Mesenchymal stem cell (in vitro differentiated cells and primary cell): Measurements from ENCODE around the gene FERD3L.

Source experiments
- DNase-seq: peaks from one replicate; pipeline ENCODE4 v3.0.0-alpha.2; 2013
- H2AFZ ChIP-seq: one replicate; pipeline ENCODE4 v1.6.1; 2013; ENCODE audit warnings: low read depth, mild to moderate bottlenecking, control low read depth, inconsistent platforms, low read length, moderate library complexity
- H2AK5ac ChIP-seq: 2 replicates; pipeline ENCODE4 v1.6.1; 2013; ENCODE audit warnings: low read length, moderate library complexity, mild to moderate bottlenecking, inconsistent platforms; ENCODE audit not compliant: severe bottlenecking
- H2BK120ac ChIP-seq: one replicate; pipeline ENCODE4 v1.6.1; 2013; ENCODE audit warnings: low read depth, mild to moderate bottlenecking, inconsistent platforms, low read length, moderate library complexity
- H2BK12ac ChIP-seq, 2 experiments: one replicate each; pipeline ENCODE4 v1.6.1; 2013; ENCODE audit warnings: inconsistent platforms in 2 of 2, low read length in 2 of 2, mild to moderate bottlenecking in 2 of 2, moderate library complexity in 2 of 2, control low read depth in 1 of 2
- H2BK15ac ChIP-seq: one replicate; pipeline ENCODE4 v1.6.1; 2013; ENCODE audit warnings: mild to moderate bottlenecking, low read depth, inconsistent platforms; ENCODE audit not compliant: poor library complexity, severe bottlenecking
- H2BK5ac ChIP-seq: 2 replicates; pipeline ENCODE4 v1.6.1; 2013; ENCODE audit warnings: low read depth, mild to moderate bottlenecking, low read length, control low read depth, inconsistent platforms; ENCODE audit not compliant: poor library complexity, severe bottlenecking
- H3K14ac ChIP-seq, 2 experiments: one replicate each; pipeline ENCODE4 v1.6.1; 2013; ENCODE audit warnings: inconsistent platforms in 2 of 2, low read length in 2 of 2, control low read depth in 1 of 2, mild to moderate bottlenecking in 1 of 2, moderate library complexity in 1 of 2
- H3K18ac ChIP-seq, 2 experiments: one replicate each; pipeline ENCODE4 v1.6.1; 2013; ENCODE audit warnings: inconsistent platforms in 2 of 2, low read length in 2 of 2, control low read depth in 1 of 2, low read depth in 1 of 2, mild to moderate bottlenecking in 1 of 2
- H3K23ac ChIP-seq, 2 experiments: one replicate each; pipeline ENCODE4 v1.6.1; 2013; ENCODE audit warnings: inconsistent platforms in 2 of 2, low read length in 2 of 2, mild to moderate bottlenecking in 2 of 2, moderate library complexity in 2 of 2, control low read depth in 1 of 2
- H3K27ac ChIP-seq: 2 replicates; pipeline ENCODE4 v1.5.1; 2013; ENCODE audit warnings: mild to moderate bottlenecking, moderate library complexity, low read length, control low read depth, inconsistent platforms; ENCODE audit not compliant: poor library complexity, severe bottlenecking
- H3K27me3 ChIP-seq, 2 experiments: 2 replicates each; pipeline versions ENCODE4 v1.6.1 to v1.7.0; 2013; ENCODE audit warnings: low read length in 2 of 2, mild to moderate bottlenecking in 2 of 2, moderate library complexity in 2 of 2, control low read depth in 1 of 2, inconsistent platforms in 1 of 2; ENCODE audit not compliant: control insufficient read depth in 1 of 2, insufficient read depth in 1 of 2
- H3K36me3 ChIP-seq, 2 experiments: 2 replicates each; pipeline versions ENCODE4 v1.6.1 to v1.7.0; 2013; ENCODE audit warnings: low read length in 2 of 2, control low read depth in 1 of 2, inconsistent platforms in 1 of 2, low read depth in 1 of 2, mild to moderate bottlenecking in 1 of 2; ENCODE audit not compliant: insufficient read depth in 2 of 2, control insufficient read depth in 1 of 2
- H3K4ac ChIP-seq, 2 experiments: one replicate each; pipeline ENCODE4 v1.6.1; 2013; ENCODE audit warnings: inconsistent platforms in 2 of 2, low read length in 2 of 2, mild to moderate bottlenecking in 2 of 2, moderate library complexity in 2 of 2, control low read depth in 1 of 2, low read depth in 1 of 2
- H3K4me1 ChIP-seq: 2 replicates; pipeline ENCODE4 v1.6.1; 2013; ENCODE audit warnings: low read depth, low read length, control low read depth; ENCODE audit not compliant: control insufficient read depth, insufficient read depth
- H3K4me2 ChIP-seq: 2 replicates; pipeline ENCODE4 v1.6.1; 2013; ENCODE audit warnings: low read length, mild to moderate bottlenecking, inconsistent platforms; ENCODE audit not compliant: poor library complexity, severe bottlenecking
- H3K4me3 ChIP-seq, 2 experiments: 2 replicates each; pipeline versions ENCODE4 v1.5.1 to v1.7.0; 2013; ENCODE audit warnings: low read length in 2 of 2, mild to moderate bottlenecking in 2 of 2, control low read depth in 1 of 2, low read depth in 1 of 2; ENCODE audit not compliant: insufficient read depth in 1 of 2
- H3K79me1 ChIP-seq: replicated peaks from 2 replicates; pipeline ENCODE4 v1.6.1; 2013; ENCODE audit warnings: mild to moderate bottlenecking, control low read depth, low read length, inconsistent platforms; ENCODE audit not compliant: poor library complexity, severe bottlenecking
- H3K9ac ChIP-seq: 2 replicates; pipeline ENCODE4 v1.7.0; 2013; ENCODE audit warnings: mild to moderate bottlenecking, low read length, moderate library complexity
- H3K9me3 ChIP-seq: 2 replicates; pipeline ENCODE4 v1.7.0; 2013; ENCODE audit warnings: mild to moderate bottlenecking, low read length; ENCODE audit not compliant: control insufficient read depth
- H4K8ac ChIP-seq: one replicate; pipeline ENCODE4 v1.6.1; 2013; ENCODE audit warnings: inconsistent platforms, mild to moderate bottlenecking, low read length, moderate library complexity
- H4K91ac ChIP-seq: one replicate; pipeline ENCODE4 v1.6.1; 2013; ENCODE audit warnings: mild to moderate bottlenecking, low read length, inconsistent platforms
- WGBS: methylation state at CpG from one replicate; pipeline ENCODE4 v1.1.7; 2013; ENCODE audit warnings: mixed read lengths; 5-methylcytosine and 5-hydroxymethylcytosine counted together

FERD3L gene

GRCh38 chr7:19109000-19109946, 35.9 kb downstream of the FERD3L start:
- Histone ChIP-seq H4K91ac (no peak overlapping the region), H3K9ac (peak overlapping the region; percentile 99), H2AFZ (no peak overlapping the region), H3K27me3 (no peaks in the 10 kb centered on the region), H3K18ac (no peak overlapping the region), H3K4me3 (peak overlapping the region in 1 of 2 experiments; percentile 83), H3K4me2 (no peak overlapping the region), H3K79me1 (peaks cover 15% of the 10 kb centered on the region), H2BK120ac (no peak overlapping the region), H3K9me3 (no peaks in the 10 kb centered on the region), H4K8ac (no peak overlapping the region), H3K14ac (no peak overlapping the region), H2BK5ac (no peak overlapping the region), H2BK15ac (no peak overlapping the region), H3K23ac (no peak overlapping the region), H3K27ac (peak overlapping the region; percentile 25), H3K4ac (no peak overlapping the region), H3K4me1 (peaks cover 18% of the 10 kb centered on the region), H3K36me3 (no peaks in the 10 kb centered on the region), H2BK12ac (no peak overlapping the region), H2AK5ac (peak overlapping the region; percentile 42)
- 47% methylated on average over 9 of the region's 11 CpGs for WGBS
- DNase-seq, result no peak

GRCh38 chr7:19107356-19108146, 37.7 kb downstream of the FERD3L start:
- Histone ChIP-seq H3K18ac (peak overlapping the region in 1 of 2 experiments; percentile 61), H4K91ac (no peak overlapping the region), H3K27ac (peak overlapping the region; percentile 61), H3K36me3 (no peaks in the 10 kb centered on the region), H3K9me3 (no peaks in the 10 kb centered on the region), H3K14ac (peak overlapping the region in 1 of 2 experiments; percentile 36), H3K4me3 (peak overlapping the region; percentile 55 to 83), H3K9ac (peak overlapping the region; percentile 99), H4K8ac (peak overlapping the region; percentile 14), H2BK5ac (no peak overlapping the region), H2BK12ac (no peak overlapping the region), H2AFZ (peak overlapping the region; percentile 72), H3K4me2 (peak overlapping the region; percentile 100), H3K4ac (peak overlapping the region; percentile 17 to 67), H2BK15ac (no peak overlapping the region), H3K27me3 (no peaks in the 10 kb centered on the region), H3K79me1 (peaks cover 14% of the 10 kb centered on the region), H3K23ac (peak overlapping the region in 1 of 2 experiments; percentile 72), H3K4me1 (peaks cover 18% of the 10 kb centered on the region), H2AK5ac (no peak overlapping the region), H2BK120ac (no peak overlapping the region)
- peak; percentile 69 for DNase-seq
- WGBS, result 2% methylated on average over 47 of the region's 48 CpGs

- H2BK5ac ChIP-seq, result no peak overlapping the region
- H2AFZ ChIP-seq, result no peak overlapping the region
- H3K27ac ChIP-seq, result peak overlapping the region; percentile 61
- no peak overlapping the region for H3K23ac ChIP-seq
- no peak overlapping the region for H3K18ac ChIP-seq
- no peak overlapping the region for H2BK15ac ChIP-seq
- peak overlapping the region; percentile 99 for H3K9ac ChIP-seq
- H4K8ac ChIP-seq, result no peak overlapping the region
- no peaks in the 10 kb centered on the region for H3K27me3 ChIP-seq
- no peaks in the 10 kb centered on the region for H3K36me3 ChIP-seq
- H3K4me1 ChIP-seq, result peaks cover 14% of the 10 kb centered on the region
- no peak overlapping the region for H2AK5ac ChIP-seq
- no peaks in the 10 kb centered on the region for H3K9me3 ChIP-seq
- H3K79me1 ChIP-seq, result peaks cover 10% of the 10 kb centered on the region
- H3K4ac ChIP-seq, result no peak overlapping the region
- H3K4me3 ChIP-seq, result peak overlapping the region; percentile 55 to 83
- no peak overlapping the region for H2BK120ac ChIP-seq
- 0% methylated on average over 6 of the region's 6 CpGs for WGBS
- H4K91ac ChIP-seq, result no peak overlapping the region
- DNase-seq, result no peak
- peak overlapping the region; percentile 100 for H3K4me2 ChIP-seq
- no peak overlapping the region for H2BK12ac ChIP-seq
- H3K14ac ChIP-seq, result no peak overlapping the region
Observed at GRCh38 chr7:19107081-19107355, 38.2 kb downstream of the FERD3L start.
